ENCODE measurements around the gene NFATC1. TPM values are rescaled to one million over a fixed set of nuclear protein-coding genes. Genes with fewer than 3 reads are reported as not detected.

NFATC1 gene
- polyA plus RNA-seq, 1 donor, result 12.8 TPM

DNA sequence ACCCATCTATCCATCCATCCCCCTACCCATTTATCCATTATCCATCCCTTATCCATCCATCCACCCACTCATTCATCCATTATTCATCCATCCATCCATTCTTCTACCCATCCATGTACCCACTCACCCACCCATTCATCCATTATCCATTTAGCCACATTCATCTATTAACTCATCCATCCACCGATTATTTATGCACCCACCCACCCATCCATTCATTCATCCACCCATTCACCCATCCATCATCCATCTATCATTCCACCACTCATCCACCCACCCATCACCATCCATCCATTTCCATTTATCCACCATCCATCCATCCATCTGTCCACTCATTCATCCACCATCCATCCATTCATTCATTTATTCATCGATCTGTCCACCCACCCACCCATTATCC is 146.5 kb downstream of the NFATC1 start:
- no peak for DNase-seq

GRCh38 chr18:79542876-79543750 is 147.4 kb downstream of the NFATC1 start:
- no peak for DNase-seq

DNA sequence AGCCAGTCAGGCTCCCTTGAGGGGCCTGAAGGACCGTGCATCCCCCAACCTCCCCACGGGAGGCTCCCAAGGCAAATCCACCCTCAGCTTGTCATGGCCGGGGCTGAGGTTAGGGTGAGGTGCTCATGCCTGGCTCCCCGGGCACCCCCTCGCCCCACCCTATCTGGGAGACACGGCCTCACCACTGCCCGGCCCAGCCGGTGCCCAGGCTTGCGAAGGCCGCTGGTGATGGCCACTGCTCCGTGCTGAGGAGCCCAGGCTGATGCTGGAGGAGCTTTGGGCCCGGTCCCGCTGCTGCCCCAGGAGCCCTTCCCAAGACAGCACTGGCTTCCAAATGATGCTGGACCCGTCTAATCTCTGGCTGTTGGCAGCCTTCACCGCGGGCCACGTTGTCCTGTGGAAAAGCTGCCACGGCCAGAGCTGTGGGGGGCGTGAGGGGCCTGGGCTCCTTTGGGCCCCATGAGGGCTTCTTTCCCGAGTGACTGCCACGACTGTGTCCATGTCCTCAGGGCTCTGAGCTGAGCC is 148.2 kb downstream of the NFATC1 start:
- DNase-seq, result no peak

DNA sequence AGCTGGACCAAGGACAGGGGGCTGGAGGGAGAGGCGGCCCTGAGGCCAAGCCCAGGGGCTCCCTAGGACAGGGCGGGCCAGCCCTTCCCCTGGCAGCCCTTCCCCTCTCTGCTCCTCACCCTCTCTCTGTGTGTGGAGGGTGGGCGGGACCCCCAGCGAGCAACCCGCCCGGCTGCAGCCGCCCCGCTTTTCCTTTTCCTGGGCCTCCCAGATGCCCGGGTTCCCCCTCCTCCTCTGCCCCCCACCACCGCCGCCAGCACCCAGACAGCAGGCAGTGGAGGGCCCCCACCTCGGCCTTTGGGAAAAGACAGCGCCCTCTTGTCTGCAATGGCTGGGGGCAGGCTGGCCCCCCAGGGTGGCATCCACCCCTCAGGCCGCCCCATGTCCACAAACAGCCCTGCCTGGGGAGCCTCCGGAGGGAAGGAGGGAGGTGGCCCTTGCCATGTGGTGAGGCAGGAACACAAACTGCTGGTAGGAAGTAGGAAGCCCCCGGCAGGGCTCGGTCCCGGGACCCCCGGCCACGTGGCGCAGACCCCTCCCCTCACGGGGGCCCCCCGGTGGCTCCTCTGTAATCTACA is 148.7 kb downstream of the NFATC1 start:
- no peak for DNase-seq

DNA sequence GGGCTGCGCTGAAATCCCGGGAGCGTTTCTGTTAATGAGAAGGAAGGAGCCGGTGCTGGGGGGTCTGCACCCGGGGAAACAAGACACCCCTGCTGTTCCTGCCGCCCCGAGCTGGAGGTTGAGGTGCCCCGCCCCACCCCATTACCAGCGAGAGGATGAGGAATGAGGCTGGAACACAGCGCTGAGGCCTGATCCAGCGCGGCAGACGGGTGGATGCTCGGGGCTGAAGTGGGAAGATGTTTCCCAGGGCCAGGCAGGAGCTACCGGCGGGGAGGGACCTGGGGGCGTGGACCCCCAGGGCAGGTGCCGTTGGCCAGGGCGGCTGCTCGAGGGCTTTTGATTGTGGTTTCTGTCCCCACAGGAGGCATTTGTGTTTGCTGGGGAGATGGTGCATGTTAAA is 149.5 kb downstream of the NFATC1 start:
- no peak for DNase-seq

DNA sequence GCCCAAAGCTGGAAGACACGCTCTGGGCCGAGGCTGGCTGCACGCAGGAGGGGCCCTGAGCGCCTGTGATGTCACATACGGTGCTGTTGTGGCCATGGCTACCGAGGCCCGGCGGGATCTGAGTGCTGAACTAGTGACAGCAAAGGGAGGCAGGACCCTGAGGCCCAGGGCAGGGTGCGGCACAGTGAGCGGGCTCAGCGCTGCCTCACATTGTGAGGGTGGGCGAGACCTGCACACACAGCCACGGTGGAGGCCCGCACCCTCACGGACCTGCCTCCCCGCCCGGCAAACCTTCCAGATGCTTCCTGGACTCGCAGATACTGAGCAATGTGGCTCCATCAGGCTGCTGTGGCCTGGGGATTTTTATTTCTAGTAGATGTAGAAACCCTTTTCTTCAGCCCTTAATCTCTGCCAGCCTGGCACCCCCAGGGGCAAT is 150.0 kb downstream of the NFATC1 start:
- no peak for DNase-seq

GRCh38 chr18:79546781-79547272 is 151.1 kb downstream of the NFATC1 start:
- DNase-seq, result no peak

DNA sequence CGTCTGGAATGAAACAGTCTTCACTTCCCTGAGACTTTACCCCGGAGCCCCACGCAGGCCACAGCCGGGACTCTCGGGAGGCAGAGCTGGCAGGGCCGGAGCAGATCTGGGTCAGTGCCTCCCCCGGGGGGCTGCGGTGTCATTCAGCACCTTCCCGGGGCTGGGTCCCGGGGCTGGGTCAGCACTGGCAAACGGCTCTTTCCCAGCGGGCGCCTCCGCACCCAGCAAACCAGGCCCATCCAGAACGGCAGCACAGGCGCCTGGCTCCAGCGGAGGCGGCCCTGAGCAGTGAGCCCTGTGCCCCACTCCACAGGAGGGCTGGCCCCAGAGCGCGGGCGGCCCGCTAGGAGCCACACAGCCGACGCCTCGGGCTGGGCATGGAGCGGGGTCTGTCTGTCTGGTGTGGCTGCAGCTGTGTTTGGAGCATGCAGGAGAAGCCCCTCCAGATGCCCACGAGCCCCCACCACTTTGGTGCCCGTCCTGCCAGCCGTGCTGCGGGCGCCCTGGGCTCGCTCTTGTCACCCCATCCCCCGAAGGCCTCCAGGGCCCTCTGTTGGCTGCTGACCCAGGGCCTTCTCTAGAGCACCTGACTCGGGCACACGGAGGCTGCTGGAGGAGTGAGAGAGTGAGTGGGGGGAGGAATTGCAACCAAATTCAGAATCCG is 151.8 kb downstream of the NFATC1 start:
- DNase-seq, result no peak

DNA sequence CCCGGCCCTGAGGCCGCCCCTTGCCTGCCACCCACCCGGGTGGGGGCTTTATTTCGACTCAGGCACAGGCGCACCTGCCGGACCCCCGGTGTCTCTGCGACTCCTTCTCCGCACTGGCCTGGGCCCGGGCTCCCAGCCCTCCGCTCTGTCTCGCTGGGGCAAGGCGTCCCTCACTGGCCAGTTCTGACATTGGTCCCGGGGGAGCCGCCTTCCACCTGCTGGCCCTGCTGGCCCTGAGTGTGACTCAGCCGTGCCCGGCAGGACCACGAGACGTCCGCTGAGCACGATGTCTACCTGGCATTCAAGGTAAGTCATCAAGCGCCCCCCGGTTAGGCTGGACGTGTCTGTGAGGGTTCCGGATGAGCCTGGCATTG is 152.3 kb downstream of the NFATC1 start:
- no peak for DNase-seq

GRCh38 chr18:79548621-79548985 is 152.9 kb downstream of the NFATC1 start:
- no peak for DNase-seq

GRCh38 chr18:79548986-79549637 is 153.4 kb downstream of the NFATC1 start:
- DNase-seq, result no peak

DNA sequence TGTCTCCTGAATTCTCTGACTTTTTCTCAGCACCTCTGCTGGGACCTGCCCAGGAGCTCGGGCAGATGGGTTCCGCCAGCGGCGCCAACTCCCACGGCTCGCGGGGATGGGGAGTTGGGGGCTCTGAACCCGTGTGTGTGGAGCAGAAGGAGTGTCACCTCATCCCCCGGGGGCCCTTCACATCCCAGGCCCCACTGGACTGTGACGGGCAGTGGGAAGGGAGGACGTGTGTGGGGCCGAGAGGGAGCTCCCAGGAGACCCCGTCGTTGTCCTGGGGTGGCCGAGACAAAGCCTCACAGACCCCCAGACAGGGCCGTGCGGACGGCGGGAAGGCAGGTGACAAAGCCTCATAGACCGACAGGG is 153.9 kb downstream of the NFATC1 start:
- no peak for DNase-seq

- no peak for DNase-seq
Observed at GRCh38 chr18:79552140-79552631, 156.5 kb downstream of the NFATC1 start.

DNA sequence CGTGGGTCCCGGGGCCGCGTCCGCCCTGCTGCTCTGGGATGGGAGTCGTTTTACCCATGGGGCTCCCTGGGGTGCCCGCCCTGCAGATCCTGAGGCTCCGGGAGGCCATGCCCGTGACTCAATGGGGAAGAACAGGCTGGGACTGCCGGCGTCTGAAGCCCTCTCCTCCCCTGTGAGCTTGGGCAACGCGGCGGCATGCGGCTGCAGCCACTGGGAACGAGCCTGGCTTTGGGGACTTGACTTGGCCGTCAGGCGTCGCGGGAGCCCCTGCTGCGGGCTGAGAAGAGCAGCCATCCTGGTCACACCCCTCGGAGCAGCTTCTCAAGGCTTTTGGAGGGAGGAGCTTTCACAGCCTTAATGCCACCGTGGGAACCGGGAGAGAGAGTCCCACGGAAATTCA is 157.0 kb downstream of the NFATC1 start:
- DNase-seq, result no peak

- no peak for DNase-seq
Observed at GRCh38 chr18:79553154-79553553, 157.4 kb downstream of the NFATC1 start.

GRCh38 chr18:79553696-79554095 is 158.0 kb downstream of the NFATC1 start:
- no peak for DNase-seq

DNA sequence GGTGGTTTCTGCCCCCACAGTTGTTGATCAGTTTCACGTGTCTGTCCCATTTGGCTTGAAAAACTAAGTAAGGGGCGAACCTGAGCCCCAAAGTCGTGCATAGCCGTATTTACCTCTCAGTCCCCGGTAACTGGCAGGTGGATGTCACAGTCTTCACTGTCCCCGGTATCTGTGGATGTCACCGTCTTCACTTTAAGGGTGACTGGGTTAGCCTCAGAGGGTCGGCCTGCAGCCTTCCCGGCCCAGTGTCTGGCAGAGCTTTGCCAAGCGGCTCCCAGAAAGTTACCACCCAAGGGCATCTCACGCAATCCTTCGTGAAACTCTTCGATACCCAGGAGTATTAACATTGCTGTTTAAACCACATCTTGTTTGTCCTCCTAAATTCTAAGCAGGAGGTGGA is 158.6 kb downstream of the NFATC1 start:
- DNase-seq, result no peak

DNA sequence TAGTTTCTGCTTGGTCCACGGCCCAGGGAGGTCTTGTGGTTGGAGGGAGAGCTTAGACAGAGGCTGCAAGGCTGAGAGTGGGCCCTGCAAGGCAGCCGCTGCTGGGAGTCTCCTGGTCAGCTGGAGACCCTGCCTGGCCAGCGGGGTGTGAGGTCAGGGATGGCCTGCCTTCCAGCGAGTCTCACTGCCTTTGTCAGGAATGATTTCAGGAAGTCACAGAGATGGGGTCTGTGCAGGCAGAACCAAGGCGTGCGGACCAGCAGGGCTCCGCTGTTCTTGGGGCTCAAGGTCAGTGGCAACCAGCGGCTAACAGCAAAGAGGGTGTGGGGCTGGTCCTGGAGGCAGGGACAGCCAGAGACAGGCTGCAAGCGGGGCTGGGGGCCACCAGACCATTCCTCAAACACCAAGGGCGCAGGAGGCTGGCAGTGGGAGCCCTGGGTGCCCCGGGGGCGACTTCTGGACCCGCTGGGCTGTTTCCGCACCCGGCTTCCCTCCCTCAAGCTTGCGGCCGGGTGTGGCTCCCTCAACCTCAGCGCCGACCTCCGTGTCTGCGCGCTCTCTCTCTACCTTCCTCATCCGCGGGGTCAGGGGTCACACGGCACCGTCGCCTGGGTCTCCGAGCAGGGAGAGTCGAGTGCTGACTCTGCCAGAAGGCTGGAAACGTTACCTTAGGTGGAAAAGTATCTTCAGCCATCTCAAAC is 159.4 kb downstream of the NFATC1 start:
- DNase-seq, result no peak

GRCh38 chr18:79555885-79556284 is 160.2 kb downstream of the NFATC1 start:
- DNase-seq, result no peak

DNA sequence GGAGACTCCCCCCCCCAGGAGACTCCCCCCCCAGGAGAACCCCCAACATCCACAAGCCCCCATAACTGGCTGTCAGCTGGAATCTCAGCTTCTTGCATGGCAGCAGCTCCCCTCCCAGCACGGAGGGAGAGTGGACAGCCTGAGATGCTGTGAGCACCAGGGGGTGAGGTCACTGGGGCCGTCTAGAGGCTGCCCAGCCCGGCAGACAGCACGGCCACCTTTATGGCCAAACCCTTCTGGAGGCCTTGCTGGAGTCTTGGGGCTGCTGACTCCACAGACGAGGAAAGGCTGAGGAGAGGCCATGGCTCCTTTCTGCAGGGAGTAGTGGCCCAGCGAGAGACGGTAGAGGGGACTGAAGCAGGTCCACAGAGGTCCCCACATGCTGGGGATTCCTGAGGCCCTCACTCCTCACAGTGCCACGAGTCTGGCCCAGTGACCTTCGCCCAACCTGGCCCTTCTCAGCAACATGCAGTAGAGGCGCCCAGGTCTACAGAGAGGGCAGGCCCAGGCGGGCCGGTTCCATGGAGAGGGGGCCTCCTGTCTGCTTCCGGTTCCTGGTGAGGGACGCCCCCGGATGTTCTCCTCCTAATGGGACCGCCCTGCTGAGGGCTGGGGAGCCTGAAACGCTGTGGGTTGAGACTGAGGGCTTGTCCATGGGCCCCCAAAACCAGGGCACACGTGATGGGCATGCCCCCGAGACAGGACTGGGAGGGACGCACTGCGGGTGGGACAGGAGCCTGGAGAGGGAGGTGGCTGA is 161.3 kb downstream of the NFATC1 start:
- DNase-seq, result no peak

DNA sequence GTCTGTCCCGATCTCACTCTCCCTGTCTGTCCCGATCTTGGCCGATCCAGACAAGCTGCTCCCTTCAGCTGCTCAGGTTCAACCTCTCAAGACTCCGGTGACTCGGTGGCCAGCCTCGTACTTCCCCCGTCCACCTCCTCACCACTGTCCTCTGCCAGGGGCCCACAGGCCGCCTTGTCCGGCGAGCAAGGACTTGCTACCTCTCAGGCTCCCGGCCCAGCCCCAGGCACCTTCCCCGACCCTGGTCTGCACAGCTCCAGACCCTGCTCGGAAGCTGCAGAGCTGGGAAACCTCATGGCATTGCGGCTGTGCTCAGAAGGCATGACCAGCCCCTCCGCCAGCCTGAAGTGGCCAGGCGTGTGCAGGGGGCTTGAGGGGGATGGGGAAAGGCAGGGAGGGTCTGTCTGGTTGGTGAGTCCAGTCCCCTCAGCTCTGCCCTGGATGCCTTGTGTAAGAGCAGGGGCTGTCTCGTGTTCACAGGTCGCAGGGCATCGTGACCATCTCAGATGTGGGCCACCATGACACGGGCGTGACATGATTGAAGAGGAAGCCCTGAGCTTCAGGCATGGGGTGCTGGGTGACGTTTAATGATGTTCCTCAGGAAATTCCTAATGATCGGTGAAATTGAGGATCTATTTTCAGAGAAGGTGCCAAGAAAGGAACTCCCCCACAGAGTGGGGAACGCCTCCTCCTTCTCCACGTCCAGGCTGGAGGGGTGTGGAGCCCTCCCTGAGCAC is 162.6 kb downstream of the NFATC1 start:
- DNase-seq, result no peak

Data from hindlimb muscle (tissue), 1 donor.